ENCODE data around the gene ZNF580. TPM values are rescaled to one million over a fixed set of nuclear protein-coding genes. Genes with fewer than 3 reads are reported as not detected.
A peak's percentile ranks its signal among the peaks of the same experiment; 100 is the strongest.

Gene ZNF580
- total and polyA plus RNA-seq, 9 of the 15 experiments (the other 6 are each of a cell fraction or from before 2014, with no cell fraction given): 2.3 to 47.4 (median 6.0) TPM

DNA sequence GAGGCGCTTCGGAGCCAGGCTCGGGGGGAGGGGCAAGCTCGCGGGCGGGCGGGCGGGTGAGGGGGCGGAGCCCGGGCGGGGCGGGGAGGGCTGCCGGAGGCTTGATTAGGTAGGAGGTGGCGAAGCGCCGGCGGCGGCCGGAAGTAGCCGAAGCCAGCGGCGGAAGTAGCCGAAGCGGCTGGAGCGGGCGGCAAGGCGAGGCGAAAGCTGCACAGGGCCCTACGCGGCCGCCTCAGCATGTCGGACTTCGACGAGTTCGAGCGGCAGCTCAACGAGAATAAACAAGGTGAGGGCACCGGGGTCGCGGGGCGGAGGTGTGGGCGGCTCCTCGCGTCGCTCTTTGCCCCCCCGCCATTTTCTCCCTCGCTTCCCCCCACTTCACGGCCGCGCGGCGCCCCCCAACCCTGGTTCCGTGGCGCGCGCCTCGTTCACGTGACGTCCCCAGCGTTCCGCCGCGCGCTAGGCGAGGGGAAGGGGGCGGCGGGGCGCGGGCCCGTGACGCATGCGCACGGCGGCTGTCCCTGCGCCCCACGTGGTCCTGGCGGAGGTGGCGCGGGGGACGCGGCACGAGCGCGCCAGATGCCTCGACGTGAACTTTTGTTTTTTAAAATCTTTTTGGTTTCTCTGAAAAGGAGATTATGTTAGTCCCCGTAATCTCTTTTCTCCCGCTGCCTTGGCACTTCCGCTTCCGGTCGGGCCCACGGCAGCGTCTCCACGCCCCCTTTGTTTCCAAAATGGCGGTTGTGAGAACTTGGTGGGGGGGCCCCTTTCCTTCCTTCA is 14.3 kb downstream of the ZNF580 start, which contains the start of gene U2AF2 (continued):
- TF ChIP-seq HNRNPUL1 (IDR thresholded peaks at IDR 0.05; ENCODE audit: low read length) (no peak), E2F3 (CRISPR knock-in tag; IDR thresholded peaks at IDR 0.05) (peak; percentile 86), PURB (CRISPR knock-in tag; IDR thresholded peaks at IDR 0.05; ENCODE audit: low read depth) (no peak), MTA3 (IDR thresholded peaks at IDR 0.05; ENCODE audit: borderline replicate concordance) (peak; percentile 82; the same call in 1 of the 2 replicates), HDGF (IDR thresholded peaks at IDR 0.05) (no peak), ZBED1 (IDR thresholded peaks at IDR 0.05) (no peak), CCNT2 (IDR thresholded peaks at IDR 0.05; ENCODE audit: borderline replicate concordance, extremely low read depth, insufficient read length, low read depth, low read length) (peak; percentile 48), SIN3B (IDR thresholded peaks at IDR 0.05; ENCODE audit: low read depth) (no peak; the same call in 1 of the 2 replicates), SAFB2 (IDR thresholded peaks at IDR 0.05; ENCODE audit: borderline replicate concordance, low read depth, low read length, severe bottlenecking) (no peak)
- TF ChIP-seq, protein P1, sequence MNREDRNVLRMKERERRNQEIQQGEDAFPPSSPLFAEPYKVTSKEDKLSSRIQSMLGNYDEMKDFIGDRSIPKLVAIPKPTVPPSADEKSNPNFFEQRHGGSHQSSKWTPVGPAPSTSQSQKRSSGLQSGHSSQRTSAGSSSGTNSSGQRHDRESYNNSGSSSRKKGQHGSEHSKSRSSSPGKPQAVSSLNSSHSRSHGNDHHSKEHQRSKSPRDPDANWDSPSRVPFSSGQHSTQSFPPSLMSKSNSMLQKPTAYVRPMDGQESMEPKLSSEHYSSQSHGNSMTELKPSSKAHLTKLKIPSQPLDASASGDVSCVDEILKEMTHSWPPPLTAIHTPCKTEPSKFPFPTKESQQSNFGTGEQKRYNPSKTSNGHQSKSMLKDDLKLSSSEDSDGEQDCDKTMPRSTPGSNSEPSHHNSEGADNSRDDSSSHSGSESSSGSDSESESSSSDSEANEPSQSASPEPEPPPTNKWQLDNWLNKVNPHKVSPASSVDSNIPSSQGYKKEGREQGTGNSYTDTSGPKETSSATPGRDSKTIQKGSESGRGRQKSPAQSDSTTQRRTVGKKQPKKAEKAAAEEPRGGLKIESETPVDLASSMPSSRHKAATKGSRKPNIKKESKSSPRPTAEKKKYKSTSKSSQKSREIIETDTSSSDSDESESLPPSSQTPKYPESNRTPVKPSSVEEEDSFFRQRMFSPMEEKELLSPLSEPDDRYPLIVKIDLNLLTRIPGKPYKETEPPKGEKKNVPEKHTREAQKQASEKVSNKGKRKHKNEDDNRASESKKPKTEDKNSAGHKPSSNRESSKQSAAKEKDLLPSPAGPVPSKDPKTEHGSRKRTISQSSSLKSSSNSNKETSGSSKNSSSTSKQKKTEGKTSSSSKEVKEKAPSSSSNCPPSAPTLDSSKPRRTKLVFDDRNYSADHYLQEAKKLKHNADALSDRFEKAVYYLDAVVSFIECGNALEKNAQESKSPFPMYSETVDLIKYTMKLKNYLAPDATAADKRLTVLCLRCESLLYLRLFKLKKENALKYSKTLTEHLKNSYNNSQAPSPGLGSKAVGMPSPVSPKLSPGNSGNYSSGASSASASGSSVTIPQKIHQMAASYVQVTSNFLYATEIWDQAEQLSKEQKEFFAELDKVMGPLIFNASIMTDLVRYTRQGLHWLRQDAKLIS (CRISPR knock-in tag; IDR thresholded peaks at IDR 0.05): no peak
- TF ChIP-seq, protein P2, sequence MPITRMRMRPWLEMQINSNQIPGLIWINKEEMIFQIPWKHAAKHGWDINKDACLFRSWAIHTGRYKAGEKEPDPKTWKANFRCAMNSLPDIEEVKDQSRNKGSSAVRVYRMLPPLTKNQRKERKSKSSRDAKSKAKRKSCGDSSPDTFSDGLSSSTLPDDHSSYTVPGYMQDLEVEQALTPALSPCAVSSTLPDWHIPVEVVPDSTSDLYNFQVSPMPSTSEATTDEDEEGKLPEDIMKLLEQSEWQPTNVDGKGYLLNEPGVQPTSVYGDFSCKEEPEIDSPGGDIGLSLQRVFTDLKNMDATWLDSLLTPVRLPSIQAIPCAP (CRISPR knock-in tag; IDR thresholded peaks at IDR 0.05; ENCODE audit: borderline replicate concordance): no peak
- TF ChIP-seq, protein P3, sequence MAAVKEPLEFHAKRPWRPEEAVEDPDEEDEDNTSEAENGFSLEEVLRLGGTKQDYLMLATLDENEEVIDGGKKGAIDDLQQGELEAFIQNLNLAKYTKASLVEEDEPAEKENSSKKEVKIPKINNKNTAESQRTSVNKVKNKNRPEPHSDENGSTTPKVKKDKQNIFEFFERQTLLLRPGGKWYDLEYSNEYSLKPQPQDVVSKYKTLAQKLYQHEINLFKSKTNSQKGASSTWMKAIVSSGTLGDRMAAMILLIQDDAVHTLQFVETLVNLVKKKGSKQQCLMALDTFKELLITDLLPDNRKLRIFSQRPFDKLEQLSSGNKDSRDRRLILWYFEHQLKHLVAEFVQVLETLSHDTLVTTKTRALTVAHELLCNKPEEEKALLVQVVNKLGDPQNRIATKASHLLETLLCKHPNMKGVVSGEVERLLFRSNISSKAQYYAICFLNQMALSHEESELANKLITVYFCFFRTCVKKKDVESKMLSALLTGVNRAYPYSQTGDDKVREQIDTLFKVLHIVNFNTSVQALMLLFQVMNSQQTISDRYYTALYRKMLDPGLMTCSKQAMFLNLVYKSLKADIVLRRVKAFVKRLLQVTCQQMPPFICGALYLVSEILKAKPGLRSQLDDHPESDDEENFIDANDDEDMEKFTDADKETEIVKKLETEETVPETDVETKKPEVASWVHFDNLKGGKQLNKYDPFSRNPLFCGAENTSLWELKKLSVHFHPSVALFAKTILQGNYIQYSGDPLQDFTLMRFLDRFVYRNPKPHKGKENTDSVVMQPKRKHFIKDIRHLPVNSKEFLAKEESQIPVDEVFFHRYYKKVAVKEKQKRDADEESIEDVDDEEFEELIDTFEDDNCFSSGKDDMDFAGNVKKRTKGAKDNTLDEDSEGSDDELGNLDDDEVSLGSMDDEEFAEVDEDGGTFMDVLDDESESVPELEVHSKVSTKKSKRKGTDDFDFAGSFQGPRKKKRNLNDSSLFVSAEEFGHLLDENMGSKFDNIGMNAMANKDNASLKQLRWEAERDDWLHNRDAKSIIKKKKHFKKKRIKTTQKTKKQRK (IDR thresholded peaks at IDR 0.05; ENCODE audit: borderline replicate concordance, low read depth, low read length): no peak
- TF ChIP-seq, protein P4, sequence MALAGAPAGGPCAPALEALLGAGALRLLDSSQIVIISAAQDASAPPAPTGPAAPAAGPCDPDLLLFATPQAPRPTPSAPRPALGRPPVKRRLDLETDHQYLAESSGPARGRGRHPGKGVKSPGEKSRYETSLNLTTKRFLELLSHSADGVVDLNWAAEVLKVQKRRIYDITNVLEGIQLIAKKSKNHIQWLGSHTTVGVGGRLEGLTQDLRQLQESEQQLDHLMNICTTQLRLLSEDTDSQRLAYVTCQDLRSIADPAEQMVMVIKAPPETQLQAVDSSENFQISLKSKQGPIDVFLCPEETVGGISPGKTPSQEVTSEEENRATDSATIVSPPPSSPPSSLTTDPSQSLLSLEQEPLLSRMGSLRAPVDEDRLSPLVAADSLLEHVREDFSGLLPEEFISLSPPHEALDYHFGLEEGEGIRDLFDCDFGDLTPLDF (CRISPR knock-in tag; IDR thresholded peaks at IDR 0.05): no peak
- TF ChIP-seq, protein P5, sequence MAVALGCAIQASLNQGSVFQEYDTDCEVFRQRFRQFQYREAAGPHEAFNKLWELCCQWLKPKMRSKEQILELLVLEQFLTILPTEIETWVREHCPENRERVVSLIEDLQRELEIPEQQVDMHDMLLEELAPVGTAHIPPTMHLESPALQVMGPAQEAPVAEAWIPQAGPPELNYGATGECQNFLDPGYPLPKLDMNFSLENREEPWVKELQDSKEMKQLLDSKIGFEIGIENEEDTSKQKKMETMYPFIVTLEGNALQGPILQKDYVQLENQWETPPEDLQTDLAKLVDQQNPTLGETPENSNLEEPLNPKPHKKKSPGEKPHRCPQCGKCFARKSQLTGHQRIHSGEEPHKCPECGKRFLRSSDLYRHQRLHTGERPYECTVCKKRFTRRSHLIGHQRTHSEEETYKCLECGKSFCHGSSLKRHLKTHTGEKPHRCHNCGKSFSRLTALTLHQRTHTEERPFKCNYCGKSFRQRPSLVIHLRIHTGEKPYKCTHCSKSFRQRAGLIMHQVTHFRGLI (CRISPR knock-in tag; IDR thresholded peaks at IDR 0.05): no peak
